MG63 (cell line): ENCODE measurements around the gene PEX11G. TPM values are rescaled to one million over a fixed set of nuclear protein-coding genes. Genes with fewer than 3 reads are reported as not detected.
"Not testable (repeated sequence)": the region's sequence is repeated elsewhere in the genome, so short reads cannot be mapped to it uniquely, and the experiment has no call there.

Experiments
- DNase-seq: peaks from one replicate; pipeline ENCODE4 v3.0.0-alpha.2; 2020
- H3K27me3 ChIP-seq: fragments of 250-450 bp; sonication (Bioruptor Pico); 2 replicates; pipeline ENCODE4 v1.5.1; 2020; ENCODE audit warnings: mild to moderate bottlenecking, moderate library complexity
- H3K36me3 ChIP-seq: fragments of 250-450 bp; sonication (Bioruptor Pico); 2 replicates; pipeline ENCODE4 v1.5.1; 2020; ENCODE audit warnings: mild to moderate bottlenecking, moderate library complexity
- H3K4me3 ChIP-seq: fragments of 250-450 bp; sonication (Bioruptor Pico); 2 replicates; pipeline ENCODE4 v1.5.1; 2020; ENCODE audit warnings: mild to moderate bottlenecking, moderate library complexity
- H3K9me3 ChIP-seq: fragments of 250-450 bp; sonication (Bioruptor Pico); 2 replicates; pipeline ENCODE4 v1.5.1; 2020; ENCODE audit warnings: mild to moderate bottlenecking, moderate library complexity
- total RNA-seq: library from RNA; depleted of rRNA; stranded (reverse); fragments of >200 nt; shearing (Covaris generic); gene quantifications from 2 replicates; pipeline ENCODE4 v1.2.3, GENCODE V29; 2014; ENCODE audit warnings: low replicate concordance

PEX11G gene
- total RNA-seq, 1 experiment from 2014 or later: not detected

GRCh38 chr19:7460562-7460966 lies 28.3 kb downstream of the PEX11G start:
- peaks cover 60% of the 10 kb centered on the region for H3K36me3 ChIP-seq
- peak; percentile 39 for DNase-seq
- H3K27me3 ChIP-seq: no peaks in the 10 kb centered on the region
- H3K4me3 ChIP-seq: no peak overlapping the region
- H3K9me3 ChIP-seq: no peaks in the 10 kb centered on the region

- Histone ChIP-seq H3K27me3 (no peaks in the 10 kb centered on the region), H3K36me3 (peaks cover 60% of the 10 kb centered on the region), H3K9me3 (peaks cover 2% of the 10 kb centered on the region), H3K4me3 (no peak overlapping the region)
- no peak for DNase-seq
These were observed 29.1 kb downstream of the PEX11G start for GRCh38 chr19:7459773-7460172.

GRCh38 chr19:7458675-7459074 lies 30.2 kb downstream of the PEX11G start:
- Histone ChIP-seq H3K9me3 (peaks cover 12% of the 10 kb centered on the region), H3K27me3 (no peaks in the 10 kb centered on the region), H3K36me3 (peaks cover 62% of the 10 kb centered on the region), H3K4me3 (no peak overlapping the region)
- no peak for DNase-seq

GRCh38 chr19:7456964-7457541 lies 31.8 kb downstream of the PEX11G start:
- peaks cover 68% of the 10 kb centered on the region for H3K36me3 ChIP-seq
- peak; percentile 41 for DNase-seq

GRCh38 chr19:7455600-7456296 lies 33.1 kb downstream of the PEX11G start:
- Histone ChIP-seq H3K9me3 (peaks cover 24% of the 10 kb centered on the region), H3K36me3 (peaks cover 72% of the 10 kb centered on the region), H3K4me3 (no peak overlapping the region), H3K27me3 (no peaks in the 10 kb centered on the region)
- no peak for DNase-seq

More at GRCh38 chr19:7456964-7457541, 31.8 kb downstream of the PEX11G start:
- peaks cover 19% of the 10 kb centered on the region for H3K9me3 ChIP-seq
- H3K27me3 ChIP-seq: no peaks in the 10 kb centered on the region
- no peak overlapping the region for H3K4me3 ChIP-seq

- DNase-seq: no peak
- Histone ChIP-seq H3K27me3 (no peaks in the 10 kb centered on the region), H3K4me3 (no peak overlapping the region), H3K9me3 (peaks cover 25% of the 10 kb centered on the region), H3K36me3 (peaks cover 74% of the 10 kb centered on the region)
These were observed 33.8 kb downstream of the PEX11G start for GRCh38 chr19:7454998-7455397.

GRCh38 chr19:7450243-7451223 lies 38.3 kb downstream of the PEX11G start:
- Histone ChIP-seq H3K9me3 (peaks cover 27% of the 10 kb centered on the region), H3K4me3 (no peak overlapping the region), H3K36me3 (peaks cover 86% of the 10 kb centered on the region), H3K27me3 (no peaks in the 10 kb centered on the region)
- DNase-seq: no peak

GRCh38 chr19:7449391-7450070 lies 39.3 kb downstream of the PEX11G start:
- H3K36me3 ChIP-seq: peaks cover 86% of the 10 kb centered on the region
- peaks cover 23% of the 10 kb centered on the region for H3K9me3 ChIP-seq
- not testable (repeated sequence) for H3K27me3 ChIP-seq, H3K4me3 ChIP-seq, DNase-seq

GRCh38 chr19:7447648-7448047 lies 41.2 kb downstream of the PEX11G start:
- H3K9me3 ChIP-seq: peaks cover 9% of the 10 kb centered on the region
- H3K36me3 ChIP-seq: peaks cover 81% of the 10 kb centered on the region
- no peak overlapping the region for H3K4me3 ChIP-seq
- no peak for DNase-seq
- no peaks in the 10 kb centered on the region for H3K27me3 ChIP-seq

- peaks cover 81% of the 10 kb centered on the region for H3K36me3 ChIP-seq
- no peak for DNase-seq
- no peak overlapping the region for H3K4me3 ChIP-seq
- H3K9me3 ChIP-seq: peaks cover 3% of the 10 kb centered on the region
- no peaks in the 10 kb centered on the region for H3K27me3 ChIP-seq
These were observed 43.7 kb downstream of the PEX11G start for GRCh38 chr19:7445104-7445503.

- Histone ChIP-seq H3K9me3 (no peaks in the 10 kb centered on the region; the same call in 1 of the 2 replicates), H3K4me3 (no peak overlapping the region), H3K36me3 (peaks cover 74% of the 10 kb centered on the region), H3K27me3 (no peaks in the 10 kb centered on the region)
- no peak for DNase-seq
These were observed 44.8 kb downstream of the PEX11G start for GRCh38 chr19:7444042-7444441.

GRCh38 chr19:7442423-7442822 lies 46.4 kb downstream of the PEX11G start:
- H3K27me3 ChIP-seq: no peaks in the 10 kb centered on the region
- peaks cover 60% of the 10 kb centered on the region for H3K36me3 ChIP-seq
- H3K9me3 ChIP-seq: no peaks in the 10 kb centered on the region; the same call in 1 of the 2 replicates
- DNase-seq: no peak
- H3K4me3 ChIP-seq: no peak overlapping the region

GRCh38 chr19:7441468-7442146 lies 47.2 kb downstream of the PEX11G start:
- Histone ChIP-seq H3K27me3 (no peaks in the 10 kb centered on the region), H3K9me3 (no peaks in the 10 kb centered on the region), H3K36me3 (peaks cover 58% of the 10 kb centered on the region), H3K4me3 (no peak overlapping the region)
- DNase-seq: no peak

GRCh38 chr19:7440188-7440975 lies 48.5 kb downstream of the PEX11G start:
- peaks cover 48% of the 10 kb centered on the region for H3K36me3 ChIP-seq
- no peaks in the 10 kb centered on the region for H3K27me3 ChIP-seq
- no peak for DNase-seq
- H3K4me3 ChIP-seq: no peak overlapping the region
- no peaks in the 10 kb centered on the region for H3K9me3 ChIP-seq

GRCh38 chr19:7435586-7435985 lies 53.2 kb downstream of the PEX11G start:
- no peaks in the 10 kb centered on the region for H3K27me3 ChIP-seq
- H3K4me3 ChIP-seq: no peak overlapping the region
- DNase-seq: no peak
- no peaks in the 10 kb centered on the region for H3K9me3 ChIP-seq
- H3K36me3 ChIP-seq: peaks cover 18% of the 10 kb centered on the region
